ENCODE results near the gene DYRK1A.

Gene DYRK1A

DNA sequence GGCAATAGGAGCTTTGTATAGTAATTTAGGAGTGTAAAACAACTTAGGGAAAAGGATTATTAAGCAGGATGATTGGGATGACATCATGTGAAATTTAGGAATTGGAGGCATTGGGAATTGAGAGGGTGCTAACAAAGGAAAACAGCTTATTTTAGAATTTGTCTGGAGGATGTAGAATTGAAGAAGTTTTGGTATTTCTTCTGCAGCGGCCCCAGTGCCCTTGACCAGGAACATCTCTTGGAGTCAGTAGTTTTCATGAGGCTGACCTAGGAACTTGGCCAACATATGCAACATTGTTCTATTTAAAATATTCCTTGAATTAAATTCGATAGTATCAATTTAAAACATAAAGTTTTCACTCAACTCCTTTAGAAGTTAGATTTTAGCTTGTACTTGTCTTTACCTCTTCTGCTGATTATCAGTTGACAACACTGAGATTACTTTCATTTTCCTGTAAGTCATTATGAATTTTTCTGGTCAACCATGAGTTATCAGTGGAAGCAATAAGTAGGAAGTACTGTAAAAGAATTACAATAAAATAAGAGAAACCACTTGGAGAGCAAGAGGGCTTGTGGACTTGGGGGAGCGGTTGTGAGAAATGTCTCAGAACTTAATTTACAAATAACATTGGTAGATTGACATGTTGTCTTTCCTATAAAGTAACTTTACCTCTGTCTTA lies 52.8 kb downstream of the DYRK1A start:
- DNase-seq (ENCODE audit: low spot score): no peak

GRCh38 chr21:37421306-37421705 lies 54.7 kb downstream of the DYRK1A start:
- DNase-seq (ENCODE audit: low spot score): no peak

- DNase-seq (ENCODE audit: low spot score): no peak
These were observed 55.8 kb downstream of the DYRK1A start for GRCh38 chr21:37422382-37422781.

GRCh38 chr21:37423103-37423502 lies 56.5 kb downstream of the DYRK1A start:
- no peak for DNase-seq (ENCODE audit: low spot score)

DNA sequence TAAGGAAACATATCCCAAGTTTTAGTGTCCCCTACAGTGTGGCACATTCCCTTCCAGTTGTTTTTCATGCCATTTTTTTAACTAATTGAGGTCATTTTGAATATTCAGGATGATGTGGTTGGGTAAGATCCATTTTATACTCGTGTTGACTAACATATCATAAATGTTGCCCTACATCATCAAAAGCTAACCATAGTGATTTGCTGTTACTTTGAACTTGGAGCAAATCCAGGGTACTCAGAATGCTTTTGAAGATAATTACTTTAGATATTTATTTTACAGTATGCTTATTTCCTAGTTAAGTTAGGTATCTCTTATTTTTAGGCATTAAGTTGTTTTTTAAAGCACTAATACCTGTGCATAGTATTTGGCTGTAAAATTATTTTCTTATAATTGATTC lies 57.8 kb downstream of the DYRK1A start:
- DNase-seq (ENCODE audit: low spot score): no peak

DNA sequence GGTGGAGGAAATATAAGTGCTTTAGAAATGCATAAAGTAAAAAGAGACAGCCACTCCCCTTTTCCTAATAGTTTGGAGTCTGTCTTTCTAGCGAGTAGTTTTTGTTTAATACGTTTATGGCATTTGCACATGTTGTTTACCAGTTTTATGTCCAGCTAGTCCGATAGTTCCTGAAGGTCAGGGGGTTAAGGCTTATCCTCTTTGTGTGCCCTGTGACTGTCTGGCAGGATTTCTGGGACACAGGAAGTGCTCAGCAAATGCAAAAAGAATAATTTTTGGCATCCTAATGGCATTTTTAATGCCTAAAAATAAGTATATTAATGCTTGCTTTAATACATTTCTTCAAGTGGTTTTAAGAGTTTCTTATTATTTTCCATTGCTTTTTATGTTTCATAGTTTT lies 58.4 kb downstream of the DYRK1A start:
- DNase-seq (ENCODE audit: low spot score): no peak

DNA sequence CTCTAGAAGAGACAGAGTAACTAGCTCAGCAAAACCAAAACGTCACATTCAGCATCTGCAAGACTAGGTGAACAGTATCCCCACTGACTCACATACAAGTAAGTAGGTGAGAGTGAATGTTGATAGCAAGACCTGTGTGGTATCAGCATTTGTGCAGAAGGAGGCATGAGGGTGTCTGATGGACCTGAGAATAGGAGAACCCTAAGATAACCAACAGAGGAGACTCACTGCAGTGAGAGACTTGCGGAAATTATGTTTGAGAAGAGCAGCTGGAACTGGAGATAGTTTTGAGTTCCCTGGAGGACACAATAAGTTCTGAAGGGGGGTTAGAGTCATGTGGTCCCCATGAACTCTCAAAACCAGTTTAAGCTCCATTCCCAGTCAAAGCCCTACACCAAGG lies 59.1 kb downstream of the DYRK1A start:
- no peak for DNase-seq (ENCODE audit: low spot score)

DNA sequence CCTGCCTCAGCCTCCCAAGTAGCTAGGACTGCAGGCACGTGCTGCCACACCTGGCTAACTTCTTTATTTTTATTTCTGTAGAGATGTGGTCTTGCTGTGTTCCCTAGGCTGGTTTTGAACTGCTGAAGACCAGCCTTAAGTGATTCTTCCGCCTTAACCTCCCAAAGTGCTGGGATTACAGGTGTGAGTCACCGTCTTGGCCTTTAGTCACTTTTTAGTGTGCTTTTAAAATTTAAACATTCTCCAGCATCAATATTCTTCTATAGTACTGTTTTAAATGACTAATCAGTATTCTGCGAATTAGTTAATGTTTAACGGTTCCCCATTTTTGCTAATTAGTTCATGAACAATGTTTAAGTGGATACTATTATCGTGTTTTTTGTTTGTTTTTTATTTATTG lies 60.6 kb downstream of the DYRK1A start:
- DNase-seq (ENCODE audit: low spot score): peak; percentile 51

- no peak for DNase-seq (ENCODE audit: low spot score)
These were observed 62.8 kb downstream of the DYRK1A start for GRCh38 chr21:37429356-37429755.

GRCh38 chr21:37430184-37430821 lies 63.7 kb downstream of the DYRK1A start:
- DNase-seq (ENCODE audit: low spot score): peak; percentile 36

DNA sequence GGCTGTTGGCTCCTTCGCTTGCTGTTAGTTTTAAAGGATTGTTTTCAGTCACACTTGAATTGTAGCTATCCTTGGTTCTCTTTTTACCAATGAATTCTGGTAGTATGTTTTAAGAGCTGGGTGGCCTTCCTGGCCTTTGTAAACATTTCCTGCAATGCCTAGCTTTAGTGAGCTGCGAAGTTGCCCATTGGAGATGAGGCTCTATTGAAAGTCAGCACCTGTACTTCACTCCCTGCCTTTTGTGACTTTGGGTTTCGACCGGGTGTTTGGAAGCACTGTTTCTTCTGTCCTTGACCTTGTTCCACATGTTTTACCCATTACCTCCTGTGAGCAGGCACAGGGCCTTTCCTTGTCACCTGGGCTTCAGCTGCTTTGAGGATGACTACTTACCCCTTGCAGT lies 64.7 kb downstream of the DYRK1A start:
- DNase-seq (ENCODE audit: low spot score): no peak

DNA sequence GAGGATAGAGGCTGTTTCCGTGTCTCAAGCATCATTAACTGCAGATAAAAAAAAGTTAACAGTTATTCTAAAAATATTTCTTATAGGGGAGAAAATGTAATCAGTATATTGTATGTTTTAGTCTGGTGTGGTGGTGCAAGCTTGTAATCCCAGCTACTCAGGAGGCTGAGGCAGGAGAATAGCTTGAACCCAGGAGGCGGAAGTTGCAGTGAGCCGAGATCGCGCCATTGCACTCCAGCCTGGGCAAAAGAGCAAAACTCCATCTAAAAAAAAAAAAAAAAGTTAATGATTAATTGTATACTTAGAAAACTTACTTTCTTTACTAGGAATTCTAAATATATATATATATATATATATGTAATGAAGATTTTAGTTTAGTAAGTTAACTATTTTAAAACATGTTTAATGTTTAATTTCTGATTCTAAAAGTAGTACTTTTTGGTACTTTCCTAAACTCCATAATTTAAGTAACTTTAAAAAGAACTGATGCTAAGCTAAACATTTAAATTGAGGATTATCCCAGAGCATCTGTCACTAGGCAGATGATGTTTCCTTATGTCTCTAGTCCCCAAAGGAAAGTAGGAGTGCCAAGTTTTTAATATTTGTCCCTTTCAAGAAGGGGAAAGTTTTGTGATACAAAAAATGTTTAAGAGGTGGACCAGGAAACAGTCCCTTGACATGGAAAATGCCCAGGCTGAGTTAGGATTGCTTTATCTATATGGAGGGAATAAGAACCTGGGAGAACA lies 66.3 kb downstream of the DYRK1A start:
- no peak for DNase-seq (ENCODE audit: low spot score)

DNA sequence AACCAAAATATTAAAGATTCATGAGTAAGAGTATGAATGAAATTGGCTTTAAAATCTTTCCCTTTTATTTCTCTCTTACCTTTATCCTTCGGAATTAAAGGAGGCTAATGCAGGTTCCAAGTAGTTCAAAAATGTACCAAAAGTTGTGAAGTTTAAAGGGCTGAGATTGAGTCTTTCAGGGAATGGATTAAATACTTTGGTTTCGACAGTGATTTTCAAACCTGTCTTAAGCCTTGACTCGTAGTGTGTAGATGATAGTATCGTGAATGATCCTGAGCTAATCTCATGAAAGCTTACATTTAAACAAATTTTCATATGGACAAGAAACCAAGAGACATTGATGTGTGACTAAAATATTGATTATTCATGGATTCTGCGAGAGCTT lies 66.9 kb downstream of the DYRK1A start:
- no peak for DNase-seq (ENCODE audit: low spot score)

DNA sequence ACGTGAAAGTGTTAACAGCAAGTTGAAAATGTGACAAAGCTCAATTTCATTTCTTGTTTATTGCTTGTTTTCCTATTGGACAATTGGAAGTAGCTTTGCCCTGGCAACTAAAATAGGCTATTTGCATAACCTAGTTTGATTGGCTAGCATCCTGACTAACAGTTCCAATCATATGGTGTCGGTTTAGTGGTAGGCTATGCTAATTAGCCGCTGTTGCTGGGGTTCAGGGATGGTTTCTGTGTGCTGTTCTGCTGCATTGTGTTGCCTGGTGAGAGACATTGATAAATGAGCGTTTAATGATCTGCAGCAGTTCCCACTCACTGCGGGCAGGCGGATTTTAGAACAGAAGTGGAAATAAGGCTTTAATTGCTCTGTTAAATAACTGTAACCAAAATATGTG lies 68.5 kb downstream of the DYRK1A start:
- DNase-seq (ENCODE audit: low spot score): peak; percentile 91

DNA sequence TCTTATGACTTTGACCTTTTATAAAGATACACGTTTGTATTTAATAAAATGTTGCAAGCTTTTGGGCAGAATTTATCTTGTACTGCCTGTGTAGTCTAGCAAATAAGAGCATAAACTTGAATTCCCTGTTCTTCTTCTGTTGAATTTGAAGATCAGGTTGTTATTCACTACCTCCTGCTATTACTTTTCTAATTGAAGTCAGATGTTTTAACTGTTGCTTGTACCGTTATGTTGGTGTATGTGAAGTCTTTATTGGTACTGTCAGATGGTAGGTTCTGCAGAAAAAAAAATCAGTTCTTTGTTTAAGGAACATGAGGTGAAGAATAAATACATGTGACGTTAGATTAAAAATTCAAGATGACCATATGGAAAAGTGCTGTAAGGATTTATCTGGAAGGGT lies 69.1 kb downstream of the DYRK1A start:
- DNase-seq (ENCODE audit: low spot score): no peak

DNA sequence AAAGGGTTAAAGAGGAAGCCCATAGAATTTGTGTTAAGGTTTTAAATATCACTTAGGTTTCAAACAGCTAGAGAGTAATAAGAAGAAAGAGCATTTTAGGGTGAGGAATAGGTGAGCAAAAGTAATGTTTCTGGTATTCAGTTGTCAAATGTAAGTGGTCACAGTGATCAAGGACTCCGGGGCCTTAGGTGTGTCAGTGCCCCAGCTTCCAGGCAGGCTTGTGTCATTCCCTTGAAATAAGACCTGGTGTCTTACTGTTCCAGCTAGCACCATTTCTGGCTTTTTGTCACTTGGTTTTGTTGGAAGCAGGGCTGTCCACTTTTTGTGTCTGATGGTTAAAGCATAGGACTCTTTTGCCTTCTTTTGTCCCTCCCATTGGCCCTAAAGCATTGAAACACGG lies 69.6 kb downstream of the DYRK1A start:
- peak; percentile 11 for DNase-seq (ENCODE audit: low spot score)

DNA sequence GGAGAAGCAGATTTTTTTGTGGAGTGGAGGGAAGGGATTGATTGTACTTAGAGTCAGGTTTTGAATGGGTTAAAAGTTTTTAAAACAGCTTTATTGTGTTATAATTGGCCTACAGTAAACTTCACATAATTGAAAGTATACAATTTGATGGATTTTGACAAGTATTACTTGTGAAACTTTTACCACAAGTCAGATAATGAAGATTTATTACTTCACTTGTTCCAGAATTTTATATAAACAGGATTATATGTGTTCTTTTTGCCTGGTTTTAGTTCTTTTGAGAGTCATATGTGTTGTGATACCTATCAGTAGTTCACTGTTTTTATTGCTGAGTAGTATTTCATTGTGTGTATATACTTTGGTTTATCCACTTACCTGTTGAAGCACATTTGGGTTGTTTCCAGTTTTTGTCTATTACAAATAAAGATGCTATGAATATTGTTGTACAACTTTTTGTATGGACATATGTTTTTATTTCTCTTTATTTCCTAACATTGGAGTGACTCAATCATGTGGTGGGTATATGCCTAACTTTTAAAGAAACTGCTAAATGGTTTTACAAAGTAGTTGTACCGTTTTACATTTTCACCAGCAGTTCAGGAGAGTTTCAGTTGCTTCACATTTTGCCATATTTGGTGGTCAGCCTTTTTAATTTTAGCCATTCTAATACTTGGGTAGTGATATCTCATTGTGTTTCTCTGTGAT lies 71.0 kb downstream of the DYRK1A start:
- DNase-seq (ENCODE audit: low spot score): no peak

DNA sequence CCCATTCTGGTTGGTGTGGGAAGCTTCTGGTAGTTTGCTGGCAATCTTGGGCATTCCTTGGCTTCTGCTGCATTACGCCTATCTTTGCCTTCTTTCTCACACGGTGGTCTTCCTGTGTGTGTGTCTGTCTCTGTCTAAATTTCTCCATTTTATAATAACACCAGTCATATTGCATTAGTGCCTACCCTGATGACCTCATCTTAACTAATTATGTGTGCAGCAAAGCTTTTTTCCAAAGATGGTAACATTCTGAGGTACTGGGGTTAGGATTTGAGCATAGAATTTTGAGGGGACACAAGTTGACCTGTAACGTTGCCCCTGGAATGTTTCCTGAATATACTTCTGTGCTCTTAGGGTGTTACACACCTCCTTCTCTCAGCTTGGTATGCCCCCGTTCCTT lies 77.1 kb downstream of the DYRK1A start:
- no peak for DNase-seq (ENCODE audit: low spot score)

DNA sequence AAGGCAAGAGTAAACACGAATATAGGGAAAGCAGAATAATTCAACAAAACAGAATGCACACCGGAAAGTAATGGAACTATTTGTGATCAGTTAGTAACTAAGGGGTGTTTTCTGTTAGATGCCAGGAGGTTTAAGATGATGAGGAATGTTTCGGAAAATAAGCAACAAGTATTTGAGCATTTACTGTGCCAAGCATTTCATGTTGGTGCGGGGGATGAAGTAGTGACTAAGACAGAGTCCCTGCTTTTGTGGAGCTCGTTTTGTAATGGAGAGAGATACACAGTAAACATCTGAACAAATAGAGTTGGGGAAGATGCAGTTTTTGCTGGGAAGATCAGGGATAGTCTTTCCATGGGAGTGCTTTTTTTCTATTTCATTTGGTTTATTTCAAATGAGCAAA lies 78.7 kb downstream of the DYRK1A start:
- DNase-seq (ENCODE audit: low spot score): no peak

DNA sequence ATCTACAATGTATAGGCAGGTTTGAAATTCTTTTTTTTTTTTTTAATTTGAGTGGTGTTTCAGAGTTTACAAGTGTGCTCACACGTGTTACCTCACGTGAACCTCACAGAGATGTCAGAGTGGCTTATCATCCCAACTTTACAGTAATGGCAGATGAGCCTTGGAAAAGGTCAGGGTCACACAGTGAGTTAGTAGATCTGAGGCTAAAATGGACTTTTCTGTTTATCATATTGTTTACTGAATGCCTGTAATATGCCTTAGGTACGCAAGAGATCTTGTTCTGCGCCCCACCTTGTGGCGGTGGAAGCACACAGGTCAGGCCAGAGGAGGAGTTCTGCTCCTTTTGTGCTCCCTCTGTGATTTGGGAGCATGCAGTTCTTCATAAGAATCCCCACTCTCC lies 80.0 kb downstream of the DYRK1A start:
- no peak for DNase-seq (ENCODE audit: low spot score)

- no peak for DNase-seq (ENCODE audit: low spot score)
These were observed 80.8 kb downstream of the DYRK1A start for GRCh38 chr21:37447288-37447936.

DNA sequence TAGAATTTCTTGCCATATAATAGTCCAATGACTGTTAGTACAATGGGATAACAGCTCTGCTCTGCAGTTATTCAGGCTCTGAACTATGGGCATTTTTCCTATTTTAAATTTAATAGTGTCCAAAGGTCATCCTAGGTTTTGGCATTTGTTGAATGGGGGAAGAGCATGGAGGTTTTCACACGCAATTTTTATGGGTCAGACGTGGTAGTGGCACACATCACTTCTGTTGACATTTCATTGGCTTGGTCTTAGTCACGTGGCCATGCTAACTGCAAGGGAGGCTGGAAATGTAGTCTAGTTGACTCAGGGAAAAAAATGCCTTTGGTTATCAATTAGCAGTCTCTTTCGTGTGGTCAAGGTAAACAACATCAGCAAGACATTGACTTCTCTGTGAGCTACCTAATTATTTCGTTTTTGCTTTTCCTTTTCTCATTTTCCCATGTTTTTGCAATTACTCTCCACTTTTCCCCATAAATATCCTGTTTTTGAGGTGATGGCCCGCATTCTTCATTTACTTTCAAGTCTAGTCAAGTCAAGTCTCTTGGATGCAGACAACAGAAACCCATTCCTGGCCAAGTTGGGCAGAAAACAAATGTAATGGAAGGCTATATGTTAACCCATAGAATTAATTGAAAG lies 82.8 kb downstream of the DYRK1A start:
- DNase-seq (ENCODE audit: low spot score): no peak
